MCF 10A (cell line): ENCODE results near the gene CIRBP. TPM values are rescaled to one million over a fixed set of nuclear protein-coding genes. Genes with fewer than 3 reads are reported as not detected.

Experiments
- BruUV-seq: library from RNA; stranded (reverse); fragments of 400-500 nt; replicated peaks from 2 replicates; lab custom pipeline; 2021; lab: Mats Ljungman, UMichigan
- CTCF ChIA-PET: fragments of 300-600 bp; sonication (Branson Sonifier 250); formaldehyde crosslinking; extraction: SDS; loops from one replicate; lab custom pipeline; 2021; ENCODE audit warnings: antibody characterized with exemption, inconsistent platforms; lab: Yijun Ruan, JAX
- POLR2A ChIA-PET: fragments of 300-600, 350-650 bp; sonication (Branson Sonifier 250); formaldehyde crosslinking; extraction: SDS; loops from one replicate; lab custom pipeline; 2020; ENCODE audit warnings: antibody characterized with exemption, inconsistent platforms; lab: Yijun Ruan, JAX
- DNase-seq: peaks from one replicate; pipeline ENCODE4 v3.0.0-alpha.2; 2018; ENCODE audit not compliant: unreplicated experiment
- H3K27ac Mint-ChIP-seq: one replicate; pipeline ENCODE4 v1.8.0; 2022; ENCODE audit warnings: mild to moderate bottlenecking, low read depth, mixed read lengths; ENCODE audit not compliant: unreplicated experiment
- H3K27me3 Mint-ChIP-seq: one replicate; pipeline ENCODE4 v1.8.0; 2022; ENCODE audit warnings: mixed read lengths; ENCODE audit not compliant: insufficient read depth, unreplicated experiment
- H3K36me3 Mint-ChIP-seq: one replicate; pipeline ENCODE4 v1.8.0; 2022; ENCODE audit warnings: mild to moderate bottlenecking, moderate library complexity, mixed read lengths; ENCODE audit not compliant: insufficient read depth, unreplicated experiment
- H3K4me1 Mint-ChIP-seq: one replicate; pipeline ENCODE4 v1.8.0; 2022; ENCODE audit warnings: mixed read lengths; ENCODE audit not compliant: insufficient read depth, unreplicated experiment
- H3K4me3 Mint-ChIP-seq: one replicate; pipeline ENCODE4 v1.8.0; 2022; ENCODE audit warnings: mild to moderate bottlenecking, moderate library complexity, mixed read lengths; ENCODE audit not compliant: unreplicated experiment
- H3K9me3 Mint-ChIP-seq: one replicate; pipeline ENCODE4 v1.8.0; 2022; ENCODE audit warnings: mixed read lengths; ENCODE audit not compliant: unreplicated experiment
- CTCF ChIP-seq: fragments of 200-600 bp; IDR thresholded peaks from one replicate; pipeline ENCODE4 v1.8.0; 2022; ENCODE audit warnings: antibody characterized with exemption, mild to moderate bottlenecking; ENCODE audit not compliant: unreplicated experiment
- intact Hi-C: fragments of 100-400 bp; cut with micrococcal nuclease; formaldehyde crosslinking; loops from 2 replicates; pipeline ENCODE4 v1.14.1; 2022
- total RNA-seq: library from RNA; stranded (reverse); gene quantifications from 2 replicates; pipeline ENCODE4 v1.2.3, GENCODE V29; 2022

The CIRBP gene
- total RNA-seq, 1 experiment from 2014 or later, result 362 TPM

GRCh38 chr19:1258707-1259205 is 10.4 kb upstream of the CIRBP start:
- peaks cover 62% of the 10 kb centered on the region for H3K36me3 Mint-ChIP-seq

GRCh38 chr19:1259206-1259875 is 9.8 kb upstream of the CIRBP start:
- intact Hi-C loops, result no loop called here
- peak; percentile 74 for DNase-seq
- no TSS peak for BruUV-seq
- Mint-ChIP-seq H3K9me3 (no peaks in the 10 kb centered on the region), H3K4me3 (no peak overlapping the region), H3K4me1 (peaks cover 32% of the 10 kb centered on the region), H3K27ac (peak overlapping the region; percentile 92), H3K36me3 (peaks cover 58% of the 10 kb centered on the region), H3K27me3 (no peaks in the 10 kb centered on the region)
- CTCF ChIA-PET, result no interaction called here
- TF ChIP-seq CTCF, result no peak
- POLR2A ChIA-PET, result interaction anchor here (0.6 to 3.7 kb wide), 6 partner anchors 8 to 250 kb away, joined by 3 to 21 read pairs (median 5); partner anchors contain the start of genes CIRBP and FAM174C

More at GRCh38 chr19:1258707-1259205, 10.4 kb upstream of the CIRBP start:
- Mint-ChIP-seq H3K4me3 (no peak overlapping the region), H3K27me3 (no peaks in the 10 kb centered on the region), H3K9me3 (no peaks in the 10 kb centered on the region), H3K4me1 (peaks cover 32% of the 10 kb centered on the region), H3K27ac (peak overlapping the region; percentile 92)
- intact Hi-C loops, result no loop called here
- no peak for DNase-seq
- TF ChIP-seq CTCF, result no peak
- CTCF ChIA-PET, result interaction anchor here (0.6 kb wide), 1 partner anchor 12 kb away, joined by 3 read pairs; no protein-coding TSS in a partner anchor
- POLR2A ChIA-PET, result interaction anchor here (1.1 to 3.7 kb wide), 4 partner anchors 11 to 155 kb away, joined by 3 to 21 read pairs (median 4); partner anchors contain the start of genes CIRBP and GPX4
- no TSS peak for BruUV-seq

GRCh38 chr19:1259876-1260748 is 9.0 kb upstream of the CIRBP start:
- DNase-seq, result peak; percentile 68
- no TSS peak for BruUV-seq
- peaks cover 34% of the 10 kb centered on the region for H3K4me1 Mint-ChIP-seq
- no peak for TF ChIP-seq CTCF
- peak overlapping the region; percentile 92 for H3K27ac Mint-ChIP-seq
- peaks cover 50% of the 10 kb centered on the region for H3K36me3 Mint-ChIP-seq
- intact Hi-C loops, result no loop called here
- no peaks in the 10 kb centered on the region for H3K27me3 Mint-ChIP-seq
- ChIA-PET CTCF (no interaction called here), POLR2A (interaction anchor here (0.6 to 3.7 kb wide), 7 partner anchors 9 to 250 kb away, joined by 3 to 27 read pairs (median 6); partner anchors contain the start of genes CIRBP and FAM174C)
- H3K4me3 Mint-ChIP-seq, result peak overlapping the region; percentile 71
- H3K9me3 Mint-ChIP-seq, result no peaks in the 10 kb centered on the region
